WERI-Rb-1 (cell line): ENCODE results near the gene IKZF2.

ENCODE experiments used
- DNase-seq: peaks from one replicate; pipeline ENCODE4 v3.0.0-alpha.2; 2020
- H3K27ac ChIP-seq: fragments of 250-450 bp; sonication (Bioruptor Pico); 2 replicates; pipeline ENCODE4 v1.5.1; 2020; ENCODE audit warnings: mild to moderate bottlenecking, moderate library complexity
- H3K27me3 ChIP-seq: fragments of 250-450 bp; sonication (Bioruptor Pico); 2 replicates; pipeline ENCODE4 v1.5.1; 2021; ENCODE audit warnings: mild to moderate bottlenecking, low read depth, moderate library complexity; ENCODE audit not compliant: insufficient read depth, severe bottlenecking
- H3K36me3 ChIP-seq: fragments of 250-450 bp; sonication (Bioruptor Pico); 2 replicates; pipeline ENCODE4 v1.5.1; 2020; ENCODE audit warnings: mild to moderate bottlenecking, moderate library complexity
- H3K4me3 ChIP-seq: 2 replicates; pipeline ENCODE4 v1.5.1; 2011; ENCODE audit warnings: low read depth, mild to moderate bottlenecking, control low read depth, low read length
- H3K9me3 ChIP-seq: fragments of 250-450 bp; sonication (Bioruptor Pico); 2 replicates; pipeline ENCODE4 v1.5.1; 2021; ENCODE audit warnings: mild to moderate bottlenecking, moderate library complexity; ENCODE audit not compliant: severe bottlenecking
- TF ChIP-seq, protein P1 (sequence below): IDR thresholded peaks from 2 replicates; pipeline ENCODE4 v1.5.1; 2011; ENCODE audit warnings: low read depth, mild to moderate bottlenecking, control low read depth, inconsistent platforms, low read length

The IKZF2 gene

DNA sequence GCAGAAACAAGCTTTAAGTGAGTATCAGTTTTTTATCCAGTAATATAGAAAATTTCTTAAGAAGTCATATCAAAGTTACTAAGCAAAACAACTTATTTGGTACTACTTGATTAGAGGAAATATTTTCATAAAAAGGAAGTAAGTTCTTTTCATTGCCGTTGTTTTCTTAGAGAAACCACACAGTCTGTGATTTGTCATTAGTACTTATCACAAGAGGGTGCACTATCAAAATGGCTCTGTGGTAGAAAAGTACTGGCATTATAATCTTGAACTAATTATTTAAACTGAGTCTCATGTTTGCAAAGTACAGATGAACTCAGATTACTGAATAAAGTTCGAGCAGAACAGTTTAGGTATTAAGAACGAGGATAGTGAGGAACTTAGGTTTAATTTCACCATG, 93.4 kb downstream of the IKZF2 start:
- no peaks in the 10 kb centered on the region for H3K36me3 ChIP-seq
- no peaks in the 10 kb centered on the region for H3K9me3 ChIP-seq
- H3K27ac ChIP-seq: no peak overlapping the region
- H3K27me3 ChIP-seq: no peaks in the 10 kb centered on the region
- TF ChIP-seq, protein P1, sequence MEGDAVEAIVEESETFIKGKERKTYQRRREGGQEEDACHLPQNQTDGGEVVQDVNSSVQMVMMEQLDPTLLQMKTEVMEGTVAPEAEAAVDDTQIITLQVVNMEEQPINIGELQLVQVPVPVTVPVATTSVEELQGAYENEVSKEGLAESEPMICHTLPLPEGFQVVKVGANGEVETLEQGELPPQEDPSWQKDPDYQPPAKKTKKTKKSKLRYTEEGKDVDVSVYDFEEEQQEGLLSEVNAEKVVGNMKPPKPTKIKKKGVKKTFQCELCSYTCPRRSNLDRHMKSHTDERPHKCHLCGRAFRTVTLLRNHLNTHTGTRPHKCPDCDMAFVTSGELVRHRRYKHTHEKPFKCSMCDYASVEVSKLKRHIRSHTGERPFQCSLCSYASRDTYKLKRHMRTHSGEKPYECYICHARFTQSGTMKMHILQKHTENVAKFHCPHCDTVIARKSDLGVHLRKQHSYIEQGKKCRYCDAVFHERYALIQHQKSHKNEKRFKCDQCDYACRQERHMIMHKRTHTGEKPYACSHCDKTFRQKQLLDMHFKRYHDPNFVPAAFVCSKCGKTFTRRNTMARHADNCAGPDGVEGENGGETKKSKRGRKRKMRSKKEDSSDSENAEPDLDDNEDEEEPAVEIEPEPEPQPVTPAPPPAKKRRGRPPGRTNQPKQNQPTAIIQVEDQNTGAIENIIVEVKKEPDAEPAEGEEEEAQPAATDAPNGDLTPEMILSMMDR: no peak
- no peak for DNase-seq
- no peak overlapping the region for H3K4me3 ChIP-seq

DNA sequence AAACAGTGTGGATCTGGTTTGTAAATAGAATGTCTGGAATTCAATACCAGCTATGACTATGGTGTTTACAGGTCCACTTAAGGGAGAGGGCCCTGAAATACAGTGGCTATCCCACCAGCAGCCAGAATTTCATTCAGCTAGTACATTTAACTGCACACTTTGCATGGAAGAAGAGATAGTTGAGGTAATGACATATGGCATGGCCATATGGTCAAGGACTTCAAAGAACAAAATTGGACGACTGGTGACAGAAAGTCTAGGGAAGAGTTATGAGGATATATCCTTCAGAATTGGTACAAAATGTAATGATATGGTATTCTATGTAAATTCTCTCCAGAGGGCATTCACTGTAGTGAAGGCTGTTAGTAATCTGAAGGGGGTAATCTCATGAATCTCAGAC, 105.0 kb downstream of the IKZF2 start:
- Histone ChIP-seq H3K36me3 (no peaks in the 10 kb centered on the region), H3K27me3 (no peaks in the 10 kb centered on the region), H3K9me3 (no peaks in the 10 kb centered on the region), H3K4me3 (no peak overlapping the region), H3K27ac (no peak overlapping the region)
- no peak for DNase-seq
- TF ChIP-seq, protein P1: no peak

DNA sequence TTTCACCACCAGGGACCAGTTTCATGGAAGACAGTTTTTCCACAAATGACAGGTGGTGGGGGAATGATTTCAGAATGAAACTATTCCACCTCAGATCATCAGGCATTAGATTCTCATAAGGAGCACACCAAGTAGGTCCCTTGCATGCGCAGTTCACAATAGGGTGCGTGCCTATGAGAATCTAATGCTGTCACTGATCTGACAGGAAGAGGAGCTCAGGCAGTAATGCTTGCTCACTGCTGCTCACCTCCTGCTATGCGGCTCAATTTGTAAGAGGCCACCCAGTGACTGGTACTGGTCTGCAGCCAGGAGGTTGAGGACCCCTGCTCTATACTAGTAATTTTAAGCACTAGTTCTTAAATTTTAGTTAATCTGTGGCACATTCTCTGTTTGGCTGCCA, 107.8 kb downstream of the IKZF2 start:
- TF ChIP-seq, protein P1: no peak
- no peak overlapping the region for H3K4me3 ChIP-seq
- no peaks in the 10 kb centered on the region for H3K9me3 ChIP-seq
- DNase-seq: no peak
- no peaks in the 10 kb centered on the region for H3K27me3 ChIP-seq
- no peak overlapping the region for H3K27ac ChIP-seq
- H3K36me3 ChIP-seq: no peaks in the 10 kb centered on the region

DNA sequence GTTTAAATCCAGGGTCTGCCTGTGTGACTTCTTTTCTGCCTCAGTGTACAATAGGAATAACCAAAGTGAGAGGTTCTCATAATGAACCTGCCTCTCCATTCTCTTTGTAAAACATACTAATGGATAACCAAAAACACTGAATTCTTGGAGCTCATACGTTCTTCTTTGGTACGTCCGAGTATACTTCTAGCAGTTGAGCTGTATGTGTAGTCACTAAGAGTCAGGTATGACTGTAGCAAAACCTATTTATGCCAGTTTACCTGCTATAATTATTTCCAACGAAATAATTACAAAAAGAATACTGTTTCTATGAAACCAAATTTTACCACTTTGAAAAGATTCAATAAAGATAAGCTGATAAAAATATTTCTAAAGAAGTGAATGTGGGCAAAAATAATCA, 109.2 kb downstream of the IKZF2 start:
- no peak for DNase-seq
- no peaks in the 10 kb centered on the region for H3K27me3 ChIP-seq

DNA sequence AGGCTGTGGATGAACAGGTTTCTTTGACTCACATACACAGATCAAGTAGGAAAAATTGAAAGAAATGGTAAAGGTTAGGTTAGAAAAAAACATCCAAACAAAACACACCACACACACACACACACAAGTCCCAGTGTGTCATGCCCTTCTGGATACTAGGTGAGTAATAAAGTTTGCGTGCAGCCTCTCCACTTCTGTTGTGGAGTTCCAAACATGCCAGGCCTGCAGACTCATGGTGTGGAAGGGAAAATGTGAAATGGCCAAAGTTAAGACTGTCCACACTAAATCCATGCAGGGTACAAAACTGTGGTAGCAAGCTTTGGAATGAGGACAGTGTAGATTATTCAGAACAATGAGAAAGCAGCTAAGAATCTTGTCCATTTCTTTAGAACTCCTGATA, 114.6 kb downstream of the IKZF2 start:
- H3K27ac ChIP-seq: no peak overlapping the region
- DNase-seq: no peak

More for the DNA sequence above, 109.2 kb downstream of the IKZF2 start:
- Histone ChIP-seq H3K4me3 (no peak overlapping the region), H3K36me3 (no peaks in the 10 kb centered on the region), H3K9me3 (no peaks in the 10 kb centered on the region), H3K27ac (no peak overlapping the region)
- TF ChIP-seq, protein P1: no peak

DNA sequence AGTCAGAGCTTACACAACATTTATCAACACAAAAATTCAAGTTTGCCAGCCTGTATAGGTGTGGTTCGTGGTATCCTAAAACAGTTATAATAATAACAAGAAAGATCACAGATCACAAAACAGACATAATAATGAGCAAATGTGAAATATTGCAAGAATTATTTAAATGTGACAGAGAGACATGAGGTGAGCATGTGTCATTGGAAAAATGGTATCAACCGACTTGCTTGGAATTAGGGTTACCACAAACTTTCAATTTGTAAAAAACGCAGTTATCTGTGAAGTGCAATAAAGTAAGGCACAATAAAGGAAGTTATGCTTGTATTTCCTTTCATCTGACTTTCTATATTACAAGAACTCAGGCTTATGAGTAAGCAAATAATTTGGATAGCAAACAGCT, 116.8 kb downstream of the IKZF2 start:
- DNase-seq: no peak
- Histone ChIP-seq H3K9me3 (no peaks in the 10 kb centered on the region), H3K4me3 (no peak overlapping the region), H3K27ac (no peak overlapping the region), H3K36me3 (no peaks in the 10 kb centered on the region), H3K27me3 (no peaks in the 10 kb centered on the region)
- TF ChIP-seq, protein P1: no peak

More for the DNA sequence above, 114.6 kb downstream of the IKZF2 start:
- no peaks in the 10 kb centered on the region for H3K27me3 ChIP-seq
- no peak overlapping the region for H3K4me3 ChIP-seq
- TF ChIP-seq, protein P1: no peak
- H3K9me3 ChIP-seq: no peaks in the 10 kb centered on the region
- H3K36me3 ChIP-seq: no peaks in the 10 kb centered on the region
